Measurements from ENCODE around the gene CD8B. TPM values are rescaled to one million over a fixed set of nuclear protein-coding genes. Genes with fewer than 3 reads are reported as not detected.
A peak's percentile ranks its signal among the peaks of the same experiment; 100 is the strongest.

CD8B gene
- total RNA-seq, 1 donor from 2014 or later = 0.22 TPM

DNA sequence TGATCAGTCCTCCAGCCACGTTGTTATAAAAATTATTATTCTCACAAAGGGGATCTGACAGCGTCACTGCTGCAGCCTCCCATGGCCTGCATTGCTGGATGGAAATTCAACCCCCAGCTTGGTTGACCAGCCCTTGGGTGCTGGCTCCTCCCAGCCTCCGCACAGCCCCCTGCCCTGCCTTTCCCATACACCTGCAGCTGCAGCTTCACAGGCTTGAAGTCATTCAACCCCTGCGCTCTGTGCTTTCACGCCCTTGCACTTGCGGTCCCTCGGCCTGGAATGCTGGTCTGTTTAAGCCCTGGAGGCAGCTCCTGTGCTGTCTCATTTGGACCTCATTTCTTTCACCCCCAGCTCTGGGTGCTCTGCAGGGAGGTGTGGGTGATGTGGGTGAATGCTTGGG, 70.1 kb downstream of the CD8B start:
- Histone ChIP-seq H3K9me3 (replicated peaks) (peaks cover 12% of the 10 kb centered on the region), H3K4me3 (peak overlapping the region; percentile 55), H3K27ac (replicated peaks) (no peak overlapping the region), H3K27me3 (ENCODE audit: low read depth) (peaks cover 70% of the 10 kb centered on the region), H3K36me3 (no peaks in the 10 kb centered on the region), H3K4me1 (peaks cover 47% of the 10 kb centered on the region)
- TF ChIP-seq, protein P1, sequence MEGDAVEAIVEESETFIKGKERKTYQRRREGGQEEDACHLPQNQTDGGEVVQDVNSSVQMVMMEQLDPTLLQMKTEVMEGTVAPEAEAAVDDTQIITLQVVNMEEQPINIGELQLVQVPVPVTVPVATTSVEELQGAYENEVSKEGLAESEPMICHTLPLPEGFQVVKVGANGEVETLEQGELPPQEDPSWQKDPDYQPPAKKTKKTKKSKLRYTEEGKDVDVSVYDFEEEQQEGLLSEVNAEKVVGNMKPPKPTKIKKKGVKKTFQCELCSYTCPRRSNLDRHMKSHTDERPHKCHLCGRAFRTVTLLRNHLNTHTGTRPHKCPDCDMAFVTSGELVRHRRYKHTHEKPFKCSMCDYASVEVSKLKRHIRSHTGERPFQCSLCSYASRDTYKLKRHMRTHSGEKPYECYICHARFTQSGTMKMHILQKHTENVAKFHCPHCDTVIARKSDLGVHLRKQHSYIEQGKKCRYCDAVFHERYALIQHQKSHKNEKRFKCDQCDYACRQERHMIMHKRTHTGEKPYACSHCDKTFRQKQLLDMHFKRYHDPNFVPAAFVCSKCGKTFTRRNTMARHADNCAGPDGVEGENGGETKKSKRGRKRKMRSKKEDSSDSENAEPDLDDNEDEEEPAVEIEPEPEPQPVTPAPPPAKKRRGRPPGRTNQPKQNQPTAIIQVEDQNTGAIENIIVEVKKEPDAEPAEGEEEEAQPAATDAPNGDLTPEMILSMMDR (IDR thresholded peaks at IDR 0.05; ENCODE audit: borderline replicate concordance) = no peak
- no peak for DNase-seq
- intact Hi-C loops (cut with micrococcal nuclease) = no loop called here

DNA sequence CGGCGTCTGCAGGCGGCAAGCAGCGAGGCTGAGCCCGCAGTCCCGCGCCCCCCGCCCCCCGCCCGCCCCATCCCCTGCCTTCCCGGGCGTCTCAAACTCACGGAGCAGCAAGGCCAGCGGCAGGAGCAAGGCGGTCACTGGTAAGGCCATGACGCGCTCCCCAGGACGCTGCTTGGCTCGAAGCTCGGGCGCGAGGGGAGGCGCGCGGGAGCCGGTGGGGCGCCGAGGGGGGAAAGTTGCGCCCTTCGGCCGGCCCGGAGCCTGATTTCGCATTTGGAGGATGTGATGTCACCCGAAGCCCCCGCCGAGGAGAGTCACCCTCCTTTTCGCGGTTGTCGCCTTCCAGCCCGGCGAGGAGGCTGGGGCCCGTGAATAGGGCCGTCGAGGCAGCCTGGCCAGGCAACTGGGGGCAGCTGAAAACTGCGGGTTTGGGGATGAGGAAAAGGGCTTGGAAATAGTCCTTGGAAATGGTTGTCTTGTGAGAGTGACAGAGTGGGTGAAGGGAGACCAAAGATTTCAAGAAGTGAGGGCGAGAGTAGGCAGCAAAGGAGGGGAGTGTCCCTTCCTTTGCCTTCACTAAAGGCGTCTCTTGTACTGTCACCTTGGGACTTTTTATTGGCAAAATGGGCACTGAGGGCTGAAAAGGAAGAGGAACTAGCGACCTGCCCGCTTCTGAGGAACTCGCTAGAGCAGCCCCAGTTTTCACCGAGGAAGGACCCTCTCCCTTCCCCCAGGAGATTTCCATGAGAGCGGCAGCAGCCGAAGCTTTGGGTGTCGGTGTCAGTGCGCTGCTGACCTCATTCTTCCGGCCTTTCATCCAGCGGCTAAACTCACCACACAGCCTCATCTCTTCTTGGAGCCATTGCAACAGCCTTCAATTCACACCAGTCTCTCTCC, 70.8 kb downstream of the CD8B start, which contains the start of gene CD8A:
CD8A (minus strand) TSS at position 238 of the 897 bp plus-strand sequence; CDS start at position 150, 88 bp downstream.
- Histone ChIP-seq H3K4me3 (peak within 1 kb of the TSS; percentile 55), H3K36me3 (no peaks in the 10 kb centered on the region), H3K27ac (replicated peaks) (no peak within 1 kb of the TSS), H3K9me3 (replicated peaks) (peaks cover 5% of the 10 kb centered on the region), H3K4me1 (peaks cover 47% of the 10 kb centered on the region), H3K27me3 (ENCODE audit: low read depth) (peaks cover 70% of the 10 kb centered on the region)
- TF ChIP-seq, protein P1 (IDR thresholded peaks at IDR 0.05; ENCODE audit: borderline replicate concordance) = no peak
- intact Hi-C loops (cut with micrococcal nuclease) = no loop called here
- DNase-seq = no peak

DNA sequence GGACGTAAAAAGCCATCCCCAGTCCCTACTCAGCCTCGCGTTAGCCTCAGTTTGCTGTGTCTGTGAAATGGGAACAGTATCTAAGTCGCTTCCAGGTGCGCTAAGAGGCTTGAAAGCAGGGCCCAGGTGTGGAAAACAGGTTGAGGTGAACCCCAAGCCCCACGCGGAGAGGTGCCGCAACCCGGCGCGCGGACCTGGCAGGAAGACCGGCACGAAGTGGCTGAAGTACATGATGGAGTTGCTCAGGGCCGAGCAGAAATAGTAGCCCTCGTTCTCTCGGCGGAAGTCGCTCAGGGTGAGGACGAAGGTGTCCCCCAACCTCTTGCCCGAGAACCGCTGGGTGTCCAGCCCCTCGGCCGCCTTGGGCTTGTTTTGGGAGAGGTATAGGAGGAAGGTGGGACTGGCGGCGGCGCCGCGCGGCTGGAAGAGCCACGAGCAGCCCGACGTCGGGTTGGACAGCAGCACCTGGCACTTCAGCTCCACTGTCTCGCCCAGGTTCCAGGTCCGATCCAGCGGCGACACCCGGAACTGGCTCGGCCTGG, 71.5 kb downstream of the CD8B start:
- Histone ChIP-seq H3K4me1 (peaks cover 47% of the 10 kb centered on the region), H3K27me3 (ENCODE audit: low read depth) (peaks cover 65% of the 10 kb centered on the region), H3K9me3 (replicated peaks) (no peaks in the 10 kb centered on the region), H3K27ac (replicated peaks) (no peak overlapping the region), H3K36me3 (no peaks in the 10 kb centered on the region), H3K4me3 (peak overlapping the region; percentile 55)
- TF ChIP-seq, protein P1 (IDR thresholded peaks at IDR 0.05; ENCODE audit: borderline replicate concordance) = no peak
- intact Hi-C loops (cut with micrococcal nuclease) = no loop called here
- DNase-seq = no peak

DNA sequence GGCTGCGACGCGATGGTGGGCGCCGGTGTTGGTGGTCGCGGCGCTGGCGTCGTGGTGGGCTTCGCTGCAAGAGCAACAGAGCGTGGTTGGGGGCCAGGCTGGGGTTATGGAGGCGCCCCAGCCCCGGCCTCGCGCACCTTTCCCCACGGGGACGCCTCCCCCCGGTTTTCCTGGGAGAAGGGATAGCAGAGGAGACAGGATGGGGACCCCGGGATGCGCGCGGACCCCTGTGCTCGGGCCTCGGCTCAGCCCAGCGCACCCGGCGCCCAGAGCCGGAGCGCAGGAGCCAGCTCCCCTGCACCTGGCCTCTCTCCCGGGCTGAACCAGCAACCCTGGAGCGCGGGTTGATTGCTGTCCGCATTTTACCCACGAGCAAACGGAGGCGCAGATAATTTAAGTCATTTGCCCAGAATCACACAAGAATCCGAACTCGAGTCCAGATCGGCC, 72.0 kb downstream of the CD8B start:
- H3K36me3 ChIP-seq = no peaks in the 10 kb centered on the region
- H3K27ac ChIP-seq (replicated peaks) = no peak overlapping the region
- TF ChIP-seq, protein P1 (IDR thresholded peaks at IDR 0.05; ENCODE audit: borderline replicate concordance) = no peak
- H3K27me3 ChIP-seq (ENCODE audit: low read depth) = peaks cover 60% of the 10 kb centered on the region
- H3K9me3 ChIP-seq (replicated peaks) = no peaks in the 10 kb centered on the region
- peaks cover 47% of the 10 kb centered on the region for H3K4me1 ChIP-seq
- intact Hi-C loops (cut with micrococcal nuclease) = no loop called here
- no peak for DNase-seq
- peak overlapping the region; percentile 55 for H3K4me3 ChIP-seq

DNA sequence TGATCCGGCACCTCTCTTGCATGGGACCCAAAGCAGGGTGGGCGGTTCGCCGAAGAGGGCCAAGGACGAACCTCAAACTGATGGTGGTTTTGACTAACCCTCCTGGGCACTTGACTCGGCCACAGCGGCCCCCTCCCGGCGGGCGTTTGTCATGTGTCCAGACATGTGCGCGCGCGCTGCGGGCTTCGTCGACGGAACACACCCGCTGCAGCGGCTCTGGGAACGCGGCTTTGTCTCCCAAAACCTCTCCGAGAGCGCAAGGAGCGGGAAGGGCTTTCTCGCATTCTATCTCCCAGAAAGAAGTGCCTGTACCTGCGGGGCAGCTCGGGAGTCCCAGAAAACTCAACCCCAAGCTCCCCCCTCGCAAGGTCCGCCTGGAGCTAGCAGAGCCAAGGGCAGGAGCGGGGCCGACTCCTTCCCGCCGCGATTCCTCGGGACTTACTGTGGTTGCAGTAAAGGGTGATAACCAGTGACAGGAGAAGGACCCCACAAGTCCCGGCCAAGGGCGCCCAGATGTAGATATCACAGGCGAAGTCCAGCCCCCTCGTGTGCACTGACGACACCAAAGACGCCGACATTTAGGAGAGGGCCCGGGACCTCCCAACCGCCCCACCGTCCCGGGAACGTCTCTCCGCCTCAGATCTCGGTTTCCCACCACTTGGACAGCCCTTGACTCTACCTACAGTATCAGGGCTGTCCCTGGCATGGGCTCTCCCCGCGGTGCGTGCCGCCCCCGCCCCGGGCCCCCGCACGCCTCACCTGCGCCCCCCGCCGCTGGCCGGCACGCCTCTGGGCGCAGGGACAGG, 72.6 kb downstream of the CD8B start:
- no peaks in the 10 kb centered on the region for H3K36me3 ChIP-seq
- peaks cover 47% of the 10 kb centered on the region for H3K4me1 ChIP-seq
- H3K27ac ChIP-seq (replicated peaks) = no peak overlapping the region
- peak overlapping the region; percentile 55 for H3K4me3 ChIP-seq
- no peak for DNase-seq
- H3K27me3 ChIP-seq (ENCODE audit: low read depth) = peaks cover 54% of the 10 kb centered on the region
- TF ChIP-seq, protein P1 (IDR thresholded peaks at IDR 0.05; ENCODE audit: borderline replicate concordance) = no peak
- H3K9me3 ChIP-seq (replicated peaks) = no peaks in the 10 kb centered on the region
- intact Hi-C loops (cut with micrococcal nuclease) = no loop called here

Measured in left ventricle myocardium inferior (tissue), 1 donor.